OCI-LY3 (cell line): Measurements from ENCODE around the gene SLC22A15.

Experiments used
- H2AFZ ChIP-seq: fragments of 200-600, 300-600 bp; shearing (Covaris generic); 2 replicates; pipeline ENCODE4 v1.6.0; 2014; ENCODE audit warnings: antibody characterized with exemption, low read depth, low read length
- H3K27ac ChIP-seq: fragments of 200-600, 300-600 bp; sonication (generic); 2 replicates; pipeline ENCODE4 v1.5.1; 2014; ENCODE audit warnings: mild to moderate bottlenecking, low read length, moderate library complexity, mixed read lengths
- H3K27me3 ChIP-seq: fragments of 200-600, 300-600 bp; sonication (generic); 2 replicates; pipeline ENCODE4 v1.6.1; 2014; ENCODE audit warnings: low read depth, low read length, mixed read lengths
- H3K36me3 ChIP-seq: fragments of 200-600, 300-600 bp; sonication (generic); replicated peaks from 2 replicates; pipeline ENCODE3; 2014; ENCODE audit warnings: low read depth, low read length, mixed read lengths
- H3K4me1 ChIP-seq: fragments of 300-600, 200-600 bp; sonication (generic); 2 replicates; pipeline ENCODE4 v1.6.1; 2014; ENCODE audit warnings: low read length, mixed read lengths
- H3K4me2 ChIP-seq: fragments of 200-600, 300-600 bp; sonication (generic); 2 replicates; pipeline ENCODE4 v1.6.1; 2014; ENCODE audit warnings: low read length, mixed read lengths
- H3K4me3 ChIP-seq: fragments of 300-600, 200-600 bp; sonication (generic); 2 replicates; pipeline ENCODE4 v1.5.1; 2014; ENCODE audit warnings: antibody characterized with exemption, mild to moderate bottlenecking, low read length, moderate library complexity
- H3K79me2 ChIP-seq: fragments of 300-600, 200-600 bp; shearing (Covaris generic); 2 replicates; pipeline ENCODE4 v1.6.1; 2014; ENCODE audit warnings: mild to moderate bottlenecking, low read length, mixed read lengths
- H3K9ac ChIP-seq: fragments of 300-600, 200-600 bp; shearing (Covaris generic); 2 replicates; pipeline ENCODE4 v1.6.0; 2014; ENCODE audit warnings: mild to moderate bottlenecking, low read length, moderate library complexity
- H3K9me3 ChIP-seq: fragments of 200-600, 300-600 bp; shearing (Covaris generic); 2 replicates; pipeline ENCODE4 v1.6.1; 2014; ENCODE audit warnings: low read length, mixed read lengths; ENCODE audit not compliant: insufficient read depth
- H4K20me1 ChIP-seq: fragments of 200-600, 300-600 bp; sonication (generic); 2 replicates; pipeline ENCODE4 v1.6.1; 2016; ENCODE audit warnings: low read length, mixed read lengths; ENCODE audit not compliant: insufficient read depth
- EZH2phosphoT487 ChIP-seq: fragments of 200-600 bp; shearing (Covaris generic); IDR thresholded peaks from 2 replicates; pipeline ENCODE4 v1.6.1; 2018; ENCODE audit warnings: antibody characterized with exemption, mixed run types, low read depth
- TF ChIP-seq, protein P1 (sequence below): fragments of 200-600, 300-600 bp; sonication (generic); IDR thresholded peaks from 2 replicates; pipeline ENCODE4 v1.5.1; 2014; ENCODE audit warnings: antibody characterized with exemption, low read length, low read depth

SLC22A15 gene

DNA sequence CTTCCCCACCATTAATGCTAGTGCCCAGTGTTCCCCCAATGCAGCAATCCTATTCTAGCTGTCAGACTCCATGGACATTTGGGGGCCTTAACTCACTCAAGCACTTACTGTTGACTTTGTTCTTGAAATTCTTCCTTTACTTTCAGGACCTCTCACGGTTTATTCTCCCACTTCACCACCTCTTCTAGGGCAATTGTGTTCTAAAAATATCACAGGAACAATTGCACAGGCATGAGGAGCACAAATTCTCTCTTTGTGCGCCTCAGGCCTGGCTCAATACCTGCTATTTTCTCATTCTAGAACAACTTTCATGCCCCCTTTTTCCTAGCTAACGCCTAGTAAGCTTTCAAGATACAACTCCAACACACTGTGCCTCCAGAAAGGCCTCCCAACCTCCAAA is 142.2 kb downstream of the SLC22A15 start:
- no peak overlapping the region for H3K9ac ChIP-seq
- no peaks in the 10 kb centered on the region for H4K20me1 ChIP-seq
- H3K4me2 ChIP-seq = no peak overlapping the region
- no peaks in the 10 kb centered on the region for H3K36me3 ChIP-seq
- no peak overlapping the region for H2AFZ ChIP-seq
- no peaks in the 10 kb centered on the region for H3K4me1 ChIP-seq
- H3K9me3 ChIP-seq = no peaks in the 10 kb centered on the region
- H3K27me3 ChIP-seq = 0 out of 2 replicates have a peak, but pooled peaks cover 3% of the 10 kb centered on the region
- H3K27ac ChIP-seq = no peak overlapping the region
- H3K79me2 ChIP-seq = no peaks in the 10 kb centered on the region
- H3K4me3 ChIP-seq = no peak overlapping the region
- TF ChIP-seq, protein P1, sequence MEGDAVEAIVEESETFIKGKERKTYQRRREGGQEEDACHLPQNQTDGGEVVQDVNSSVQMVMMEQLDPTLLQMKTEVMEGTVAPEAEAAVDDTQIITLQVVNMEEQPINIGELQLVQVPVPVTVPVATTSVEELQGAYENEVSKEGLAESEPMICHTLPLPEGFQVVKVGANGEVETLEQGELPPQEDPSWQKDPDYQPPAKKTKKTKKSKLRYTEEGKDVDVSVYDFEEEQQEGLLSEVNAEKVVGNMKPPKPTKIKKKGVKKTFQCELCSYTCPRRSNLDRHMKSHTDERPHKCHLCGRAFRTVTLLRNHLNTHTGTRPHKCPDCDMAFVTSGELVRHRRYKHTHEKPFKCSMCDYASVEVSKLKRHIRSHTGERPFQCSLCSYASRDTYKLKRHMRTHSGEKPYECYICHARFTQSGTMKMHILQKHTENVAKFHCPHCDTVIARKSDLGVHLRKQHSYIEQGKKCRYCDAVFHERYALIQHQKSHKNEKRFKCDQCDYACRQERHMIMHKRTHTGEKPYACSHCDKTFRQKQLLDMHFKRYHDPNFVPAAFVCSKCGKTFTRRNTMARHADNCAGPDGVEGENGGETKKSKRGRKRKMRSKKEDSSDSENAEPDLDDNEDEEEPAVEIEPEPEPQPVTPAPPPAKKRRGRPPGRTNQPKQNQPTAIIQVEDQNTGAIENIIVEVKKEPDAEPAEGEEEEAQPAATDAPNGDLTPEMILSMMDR = no peak
- TF ChIP-seq EZH2phosphoT487 = no peak
